Upper lobe of right lung (tissue), 1 donor: ENCODE measurements around the gene SVBP. TPM values are rescaled to one million over a fixed set of nuclear protein-coding genes. Genes with fewer than 3 reads are reported as not detected.

Experiments
- ATAC-seq: fragments of 200-7000 bp; cut with Tn5 transposase; one replicate; pipeline ENCODE4 v1.9.1; 2020; ENCODE audit warnings: mild to moderate bottlenecking, moderate library complexity
- DNase-seq: peaks from one replicate; pipeline ENCODE4 v3.0.0-alpha.2; 2020
- H3K27ac ChIP-seq: fragments of 200-600 bp; one replicate; pipeline ENCODE4 v1.8.0; 2022
- H3K27me3 ChIP-seq: fragments of 200-600 bp; one replicate; pipeline ENCODE4 v1.8.0; 2022; ENCODE audit warnings: mild to moderate bottlenecking
- H3K36me3 ChIP-seq: fragments of 200-600 bp; one replicate; pipeline ENCODE4 v1.8.0; 2022
- H3K4me1 ChIP-seq: fragments of 200-600 bp; one replicate; pipeline ENCODE4 v1.8.0; 2022
- H3K4me3 ChIP-seq: fragments of 200-600 bp; one replicate; pipeline ENCODE4 v1.8.0; 2022; ENCODE audit warnings: mild to moderate bottlenecking
- H3K9me3 ChIP-seq: fragments of 200-600 bp; one replicate; pipeline ENCODE4 v1.8.0; 2022
- intact Hi-C: fragments of 100-400 bp; cut with DNase I; formaldehyde crosslinking; loops from one replicate; pipeline ENCODE4 v1.11.0; 2022
- total RNA-seq: library from RNA; stranded (reverse); fragmentation: NEBNext Ultra II Directional; extraction: Animal tissue kit (Norgen Biotek cat#: 25700); gene quantifications from one replicate; pipeline ENCODE4 v1.2.1, GENCODE V29; 2021
- TF ChIP-seq, protein P1 (sequence below): fragments of 200-600 bp; IDR thresholded peaks from one replicate; pipeline ENCODE4 v1.8.0; 2022; ENCODE audit warnings: antibody characterized with exemption
- donor health status: DM: no; HTN: yes; CAD: no; lungs with severe emphysema.

SVBP gene
- total RNA-seq, 1 donor from 2014 or later, result 19.4 TPM

DNA sequence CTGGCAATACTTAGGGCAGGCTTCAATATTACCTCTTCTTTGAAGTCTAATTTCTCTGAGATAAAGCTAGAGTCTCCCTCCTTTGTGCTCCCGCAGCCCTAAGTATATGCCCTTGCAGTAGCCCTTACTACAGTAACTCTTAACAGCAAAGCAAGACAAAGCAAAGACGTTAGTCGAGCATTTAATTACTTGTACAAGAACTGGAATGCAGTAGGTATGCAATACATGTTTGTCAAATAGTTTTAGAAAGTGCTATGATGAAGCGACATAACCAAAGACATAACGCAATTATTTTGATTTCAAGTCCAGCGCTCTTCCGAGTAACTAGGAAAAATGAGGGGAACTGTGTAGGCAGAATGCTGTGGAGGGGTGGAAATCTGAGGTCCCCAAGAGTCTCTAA, 51.9 kb downstream of the SVBP start:
- peaks cover 28% of the 10 kb centered on the region for H3K4me1 ChIP-seq
- peak overlapping the region; percentile 88 for H3K4me3 ChIP-seq
- intact Hi-C loops, result no loop called here
- peak overlapping the region; percentile 94 for H3K27ac ChIP-seq
- no peaks in the 10 kb centered on the region for H3K9me3 ChIP-seq
- no peaks in the 10 kb centered on the region for H3K27me3 ChIP-seq
- ATAC-seq (no peak), DNase-seq (no peak)
- TF ChIP-seq, protein P1, sequence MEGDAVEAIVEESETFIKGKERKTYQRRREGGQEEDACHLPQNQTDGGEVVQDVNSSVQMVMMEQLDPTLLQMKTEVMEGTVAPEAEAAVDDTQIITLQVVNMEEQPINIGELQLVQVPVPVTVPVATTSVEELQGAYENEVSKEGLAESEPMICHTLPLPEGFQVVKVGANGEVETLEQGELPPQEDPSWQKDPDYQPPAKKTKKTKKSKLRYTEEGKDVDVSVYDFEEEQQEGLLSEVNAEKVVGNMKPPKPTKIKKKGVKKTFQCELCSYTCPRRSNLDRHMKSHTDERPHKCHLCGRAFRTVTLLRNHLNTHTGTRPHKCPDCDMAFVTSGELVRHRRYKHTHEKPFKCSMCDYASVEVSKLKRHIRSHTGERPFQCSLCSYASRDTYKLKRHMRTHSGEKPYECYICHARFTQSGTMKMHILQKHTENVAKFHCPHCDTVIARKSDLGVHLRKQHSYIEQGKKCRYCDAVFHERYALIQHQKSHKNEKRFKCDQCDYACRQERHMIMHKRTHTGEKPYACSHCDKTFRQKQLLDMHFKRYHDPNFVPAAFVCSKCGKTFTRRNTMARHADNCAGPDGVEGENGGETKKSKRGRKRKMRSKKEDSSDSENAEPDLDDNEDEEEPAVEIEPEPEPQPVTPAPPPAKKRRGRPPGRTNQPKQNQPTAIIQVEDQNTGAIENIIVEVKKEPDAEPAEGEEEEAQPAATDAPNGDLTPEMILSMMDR, result no peak
- peaks cover 14% of the 10 kb centered on the region for H3K36me3 ChIP-seq

DNA sequence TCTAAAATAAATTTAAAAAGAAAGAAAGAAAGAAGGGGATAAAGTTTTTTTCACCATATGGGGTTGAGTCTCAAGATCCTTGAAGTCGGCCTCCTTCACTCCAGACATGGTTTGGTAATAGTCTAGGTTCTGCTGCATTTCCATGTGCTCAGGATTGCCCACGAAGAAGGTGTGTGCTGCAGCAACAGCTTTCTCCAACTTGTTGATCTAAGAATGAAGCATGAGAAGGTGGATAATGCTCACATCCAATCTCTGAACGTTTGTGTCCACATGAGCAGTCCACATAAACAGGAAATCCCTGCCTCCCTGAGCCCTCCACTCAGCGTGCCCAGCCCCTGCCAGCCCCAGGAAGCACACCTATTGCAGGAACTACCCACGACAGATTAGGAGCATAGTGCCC, 54.9 kb downstream of the SVBP start:
- Histone ChIP-seq H3K4me1 (peaks cover 16% of the 10 kb centered on the region), H3K27ac (no peak overlapping the region), H3K36me3 (peaks cover 40% of the 10 kb centered on the region), H3K27me3 (no peaks in the 10 kb centered on the region), H3K9me3 (no peaks in the 10 kb centered on the region), H3K4me3 (no peak overlapping the region)
- DNase-seq (no peak), ATAC-seq (no peak)
- intact Hi-C loops, result no loop called here
- TF ChIP-seq, protein P1, result no peak

DNA sequence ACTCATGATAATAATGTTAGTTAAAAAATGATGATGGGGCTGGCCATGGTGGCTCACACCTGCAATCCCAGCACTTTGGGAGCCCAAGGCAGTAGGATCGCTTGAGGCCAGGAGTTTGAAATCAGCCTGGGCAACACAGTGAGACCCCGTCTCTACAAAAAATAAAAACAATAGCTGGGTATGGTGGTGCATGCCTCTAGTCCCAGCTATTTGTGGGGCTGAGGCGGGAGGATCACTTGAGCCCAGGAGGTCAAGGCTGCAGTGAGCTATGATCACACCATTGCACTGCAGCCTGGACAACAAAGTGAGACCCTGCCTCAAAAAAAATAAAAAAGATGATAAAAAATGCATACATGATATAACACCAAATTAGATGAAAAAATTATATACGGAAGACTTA, 55.6 kb downstream of the SVBP start:
- intact Hi-C loops, result no loop called here
- Histone ChIP-seq H3K4me3 (no peak overlapping the region), H3K27ac (no peak overlapping the region), H3K36me3 (peaks cover 45% of the 10 kb centered on the region), H3K27me3 (no peaks in the 10 kb centered on the region), H3K4me1 (peaks cover 16% of the 10 kb centered on the region), H3K9me3 (no peaks in the 10 kb centered on the region)
- ATAC-seq (no peak), DNase-seq (no peak)
- TF ChIP-seq, protein P1, result no peak

DNA sequence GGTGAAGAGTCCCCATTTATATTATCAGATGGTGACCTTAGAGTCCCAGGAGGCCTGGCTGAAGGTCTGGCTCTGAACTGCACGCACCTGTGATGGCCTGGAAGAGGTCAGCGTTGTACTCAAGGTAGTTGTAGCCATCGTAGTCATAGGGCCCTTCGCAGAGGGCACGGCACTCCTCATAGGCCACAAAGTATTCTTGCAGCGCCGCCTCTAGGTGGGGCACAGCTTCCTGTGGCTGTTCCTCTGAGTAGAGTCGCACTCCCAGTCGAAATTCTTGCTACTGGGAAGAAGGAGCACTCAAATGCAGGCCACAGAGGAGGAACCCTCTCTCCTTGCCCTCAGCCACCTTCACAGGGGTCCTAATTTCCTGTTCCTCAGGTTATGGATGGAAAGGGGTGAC, 58.1 kb downstream of the SVBP start:
- no peaks in the 10 kb centered on the region for H3K27me3 ChIP-seq
- peaks cover 70% of the 10 kb centered on the region for H3K36me3 ChIP-seq
- no peaks in the 10 kb centered on the region for H3K4me1 ChIP-seq
- TF ChIP-seq, protein P1, result no peak
- no peak overlapping the region for H3K27ac ChIP-seq
- intact Hi-C loops, result no loop called here
- DNase-seq (no peak), ATAC-seq (peak; percentile 53)
- H3K9me3 ChIP-seq, result no peaks in the 10 kb centered on the region
- no peak overlapping the region for H3K4me3 ChIP-seq

DNA sequence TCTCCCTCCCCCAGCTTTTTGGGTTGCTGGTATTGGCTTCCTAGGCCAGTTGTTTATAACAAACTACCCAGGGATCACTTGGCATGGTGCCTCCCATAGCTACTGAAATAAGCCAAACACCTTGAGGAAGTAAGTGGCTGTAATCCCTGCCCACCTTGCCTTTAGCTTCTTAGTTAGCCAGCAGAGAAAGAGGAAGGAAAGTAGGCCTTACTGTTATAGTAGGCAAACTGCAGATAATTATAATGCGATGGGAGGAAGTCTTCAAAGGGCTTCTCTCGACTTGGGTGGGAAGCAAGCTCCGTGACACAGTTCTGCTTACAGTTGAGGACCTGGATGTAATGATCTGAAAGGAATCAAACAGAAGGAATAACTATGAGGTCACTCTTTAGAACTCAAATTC, 58.6 kb downstream of the SVBP start:
- H3K36me3 ChIP-seq, result peaks cover 74% of the 10 kb centered on the region
- DNase-seq, result no peak
- no peak for ATAC-seq
- TF ChIP-seq, protein P1, result no peak
- no peaks in the 10 kb centered on the region for H3K9me3 ChIP-seq
- H3K4me1 ChIP-seq, result no peaks in the 10 kb centered on the region
- H3K27ac ChIP-seq, result no peak overlapping the region
- intact Hi-C loops, result no loop called here
- no peak overlapping the region for H3K4me3 ChIP-seq
- H3K27me3 ChIP-seq, result no peaks in the 10 kb centered on the region

DNA sequence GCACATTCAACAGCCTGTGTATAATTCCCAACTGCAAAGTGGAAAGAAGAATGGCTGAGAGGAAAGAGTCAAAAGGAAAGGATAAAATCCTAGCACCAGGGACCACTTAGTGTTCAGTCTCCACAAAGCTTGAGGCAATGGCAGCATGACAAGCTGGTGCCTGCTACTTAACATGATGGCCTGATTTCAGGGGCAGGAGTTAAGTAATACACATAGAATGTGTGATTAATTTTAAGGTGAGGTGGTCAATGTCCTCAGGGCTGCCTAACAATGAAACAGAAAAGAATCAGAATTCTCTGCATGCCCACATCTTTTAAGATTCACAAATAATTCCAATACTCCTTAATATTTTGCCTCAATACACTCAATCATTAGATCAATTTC, 59.3 kb downstream of the SVBP start:
- Histone ChIP-seq H3K9me3 (no peaks in the 10 kb centered on the region), H3K27ac (no peak overlapping the region), H3K4me1 (no peaks in the 10 kb centered on the region), H3K4me3 (no peak overlapping the region), H3K27me3 (no peaks in the 10 kb centered on the region), H3K36me3 (peaks cover 81% of the 10 kb centered on the region)
- TF ChIP-seq, protein P1, result no peak
- DNase-seq, result no peak
- ATAC-seq, result no peak
- intact Hi-C loops, result no loop called here
